H9 (cell line): ENCODE data around the gene CACNA1D. TPM values are rescaled to one million over a fixed set of nuclear protein-coding genes. Genes with fewer than 3 reads are reported as not detected.

Experiments used
- DNase-seq: peaks from one replicate; pipeline ENCODE4 v3.0.0-alpha.2; 2017
- H2AFZ ChIP-seq: one replicate; pipeline ENCODE4 v1.6.1; 2013; ENCODE audit warnings: mild to moderate bottlenecking, low read length, control low read depth, moderate library complexity
- H2AK5ac ChIP-seq: 2 replicates; pipeline ENCODE4 v1.6.1; 2013; ENCODE audit warnings: low read length, control low read depth, mixed read lengths; ENCODE audit not compliant: insufficient read length
- H2BK120ac ChIP-seq: one replicate; pipeline ENCODE4 v1.6.1; 2013; ENCODE audit warnings: low read depth, mild to moderate bottlenecking, low read length, control low read depth, inconsistent platforms; ENCODE audit not compliant: poor library complexity, severe bottlenecking
- H2BK12ac ChIP-seq: 2 replicates; pipeline ENCODE4 v1.6.1; 2013; ENCODE audit warnings: low read length, control low read depth, mixed read lengths, low read depth; ENCODE audit not compliant: insufficient read length
- H2BK15ac ChIP-seq: 2 replicates; pipeline ENCODE4 v1.6.1; 2013; ENCODE audit warnings: low read depth, low read length, control low read depth
- H2BK20ac ChIP-seq: one replicate; pipeline ENCODE4 v1.6.1; 2013; ENCODE audit warnings: low read depth, mild to moderate bottlenecking, low read length, control low read depth, inconsistent platforms; ENCODE audit not compliant: poor library complexity, severe bottlenecking
- H2BK5ac ChIP-seq: 2 replicates; pipeline ENCODE4 v1.6.1; 2013; ENCODE audit warnings: low read length, control low read depth, mixed read lengths; ENCODE audit not compliant: insufficient read length
- H3K14ac ChIP-seq: 2 replicates; pipeline ENCODE4 v1.6.1; 2013; ENCODE audit warnings: low read length, control low read depth; ENCODE audit not compliant: insufficient read depth
- H3K18ac ChIP-seq: 2 replicates; pipeline ENCODE4 v1.6.1; 2013; ENCODE audit warnings: low read depth, mild to moderate bottlenecking, mixed read lengths, low read length, control low read depth; ENCODE audit not compliant: insufficient read length
- H3K23ac ChIP-seq: 2 replicates; pipeline ENCODE4 v1.6.1; 2013; ENCODE audit warnings: low read length, control low read depth, mixed read lengths, low read depth; ENCODE audit not compliant: insufficient read length
- H3K23me2 ChIP-seq: 2 replicates; pipeline ENCODE4 v1.6.1; 2013; ENCODE audit warnings: low read depth, mild to moderate bottlenecking, mixed read lengths, low read length, control low read depth; ENCODE audit not compliant: insufficient read length, poor library complexity, severe bottlenecking
- H3K27ac ChIP-seq: 2 replicates; pipeline ENCODE4 v1.5.1; 2013; ENCODE audit warnings: low read length, control low read depth, mixed read lengths, low read depth; ENCODE audit not compliant: insufficient read length
- H3K27me3 ChIP-seq: 2 replicates; pipeline ENCODE4 v1.6.1; 2013; ENCODE audit warnings: low read length, control low read depth, inconsistent platforms; ENCODE audit not compliant: insufficient read depth
- H3K4ac ChIP-seq: 2 replicates; pipeline ENCODE4 v1.6.1; 2013; ENCODE audit warnings: low read depth, mild to moderate bottlenecking, control low read depth, inconsistent platforms, low read length, moderate library complexity
- H3K4me1 ChIP-seq: 2 replicates; pipeline ENCODE4 v1.6.1; 2013; ENCODE audit warnings: low read length, control low read depth, inconsistent platforms; ENCODE audit not compliant: insufficient read depth
- H3K4me2 ChIP-seq: 2 replicates; pipeline ENCODE4 v1.6.1; 2013; ENCODE audit warnings: low read length, control low read depth, mixed read lengths; ENCODE audit not compliant: insufficient read length, insufficient read depth
- H3K56ac ChIP-seq: 2 replicates; pipeline ENCODE4 v1.6.1; 2013; ENCODE audit warnings: low read depth, mild to moderate bottlenecking, mixed read lengths, low read length, control low read depth; ENCODE audit not compliant: insufficient read length
- H3K79me1 ChIP-seq: 2 replicates; pipeline ENCODE4 v1.6.1; 2013; ENCODE audit warnings: low read depth, mild to moderate bottlenecking, moderate library complexity, low read length, control low read depth, inconsistent platforms; ENCODE audit not compliant: insufficient read depth, poor library complexity, severe bottlenecking
- H3K79me2 ChIP-seq: 2 replicates; pipeline ENCODE4 v1.6.1; 2013; ENCODE audit warnings: low read length, control low read depth, inconsistent platforms; ENCODE audit not compliant: insufficient read depth
- H3K9ac ChIP-seq: 2 replicates; pipeline ENCODE4 v1.6.1; 2013; ENCODE audit warnings: low read length, control low read depth, mixed read lengths; ENCODE audit not compliant: insufficient read length; ENCODE audit errors: extremely low read depth
- H3K9me3 ChIP-seq: one replicate; pipeline ENCODE4 v1.6.1; 2013; ENCODE audit warnings: low read depth, low read length, inconsistent platforms; ENCODE audit not compliant: control insufficient read depth
- H3T11ph ChIP-seq: one replicate; pipeline ENCODE4 v1.6.1; 2013; ENCODE audit warnings: mild to moderate bottlenecking, low read length, control low read depth, inconsistent platforms
- H4K20me1 ChIP-seq: one replicate; pipeline ENCODE4 v1.6.1; 2013; ENCODE audit not compliant: control insufficient read depth, insufficient read length, insufficient read depth
- H4K5ac ChIP-seq: 2 replicates; pipeline ENCODE4 v1.6.1; 2013; ENCODE audit warnings: low read depth, mild to moderate bottlenecking, mixed read lengths, low read length, control low read depth; ENCODE audit not compliant: insufficient read length
- H4K8ac ChIP-seq: replicated peaks from 2 replicates; pipeline ENCODE4 v1.6.1; 2013; ENCODE audit warnings: low read length, control low read depth, mixed read lengths, low read depth; ENCODE audit not compliant: insufficient read length
- H4K91ac ChIP-seq: 2 replicates; pipeline ENCODE4 v1.6.1; 2013; ENCODE audit warnings: low read depth, mild to moderate bottlenecking, moderate library complexity, mixed read lengths, low read length, control low read depth; ENCODE audit not compliant: insufficient read length
- H3K27ac Mint-ChIP-seq, 3 experiments: 2 replicates in 2 of 3; 3 replicates in 1 of 3; pipeline ENCODE4 v1.8.0; 2020 to 2021; ENCODE audit warnings: mixed read lengths in 3 of 3, mild to moderate bottlenecking in 1 of 3, moderate library complexity in 1 of 3
- H3K27me3 Mint-ChIP-seq: 2 replicates; pipeline ENCODE4 v1.8.0; 2021; ENCODE audit warnings: low read depth, mild to moderate bottlenecking, moderate library complexity, mixed read lengths
- H3K36me3 Mint-ChIP-seq, 3 experiments: 2 replicates in 2 of 3; 3 replicates in 1 of 3; pipeline ENCODE4 v1.8.0; 2020 to 2021; ENCODE audit warnings: low read depth in 3 of 3, mixed read lengths in 3 of 3; ENCODE audit not compliant: insufficient read depth in 1 of 3
- H3K4me1 Mint-ChIP-seq, 2 experiments: 2 replicates each; pipeline ENCODE4 v1.8.0; 2020; ENCODE audit warnings: mixed read lengths in 2 of 2
- H3K4me3 Mint-ChIP-seq, 2 experiments: 2 replicates in 1 of 2; 3 replicates in 1 of 2; pipeline ENCODE4 v1.8.0; 2020 to 2021; ENCODE audit warnings: mild to moderate bottlenecking in 2 of 2, mixed read lengths in 2 of 2, moderate library complexity in 1 of 2
- H3K9me3 Mint-ChIP-seq, 2 experiments: 2 replicates in 1 of 2; 3 replicates in 1 of 2; pipeline ENCODE4 v1.8.0; 2020; ENCODE audit warnings: mild to moderate bottlenecking in 2 of 2, mixed read lengths in 2 of 2, moderate library complexity in 1 of 2
- WGBS: extraction: QIAGEN DNeasy Blood & Tissue Kit; methylation state at CpG from one replicate; pipeline ENCODE4 v1.1.7; 2013; ENCODE audit warnings: missing lambda C conversion rate, low lambda C conversion rate, mixed read lengths; ENCODE audit not compliant: insufficient read length; ENCODE audit errors: extremely low coverage; 5-methylcytosine and 5-hydroxymethylcytosine counted together
- total RNA-seq: library from RNA; stranded (reverse); gene quantifications from 2 replicates; pipeline ENCODE4 v1.2.1, GENCODE V29; 2021
- TF ChIP-seq, protein P1 (sequence below): fragments of 200-600 bp; sonication (generic); conservative IDR thresholded peaks from 3 replicates; pipeline ENCODE4 v1.8.0; 2021; ENCODE audit warnings: antibody characterized with exemption, mild to moderate bottlenecking

Gene CACNA1D
- total RNA-seq, 1 experiment from 2014 or later = 3.5 TPM

- Histone ChIP-seq H3K27me3 (no peaks in the 10 kb centered on the region), H4K91ac (no peak overlapping the region), H2AK5ac (no peak overlapping the region), H4K20me1 (no peaks in the 10 kb centered on the region), H3K56ac (no peak overlapping the region), H3K23ac (no peak overlapping the region), H3K4ac (no peak overlapping the region), H2AFZ (no peak overlapping the region), H2BK12ac (no peak overlapping the region), H3K9ac (no peak overlapping the region), H4K8ac (no peak overlapping the region), H2BK15ac (no peak overlapping the region), H3K27ac (no peak overlapping the region), H3T11ph (no peak overlapping the region), H3K79me1 (no peaks in the 10 kb centered on the region), H2BK120ac (no peak overlapping the region), H3K14ac (no peak overlapping the region), H3K4me1 (no peaks in the 10 kb centered on the region), H3K18ac (no peak overlapping the region), H3K9me3 (no peaks in the 10 kb centered on the region), H2BK5ac (no peak overlapping the region), H4K5ac (no peak overlapping the region), H3K79me2 (no peaks in the 10 kb centered on the region), H2BK20ac (no peak overlapping the region), H3K23me2 (no peaks in the 10 kb centered on the region), H3K4me2 (no peak overlapping the region)
- H3K4me1 Mint-ChIP-seq = peaks cover 3 to 8% of the 10 kb centered on the region in 2 experiments; a peak in 3 of 4 replicates
- WGBS = no CpG with 5 or more reads among the region's 6 CpGs
- H3K4me3 Mint-ChIP-seq = no peak overlapping the region
- no peaks in the 10 kb centered on the region for H3K9me3 Mint-ChIP-seq
- DNase-seq = no peak
- TF ChIP-seq, protein P1, sequence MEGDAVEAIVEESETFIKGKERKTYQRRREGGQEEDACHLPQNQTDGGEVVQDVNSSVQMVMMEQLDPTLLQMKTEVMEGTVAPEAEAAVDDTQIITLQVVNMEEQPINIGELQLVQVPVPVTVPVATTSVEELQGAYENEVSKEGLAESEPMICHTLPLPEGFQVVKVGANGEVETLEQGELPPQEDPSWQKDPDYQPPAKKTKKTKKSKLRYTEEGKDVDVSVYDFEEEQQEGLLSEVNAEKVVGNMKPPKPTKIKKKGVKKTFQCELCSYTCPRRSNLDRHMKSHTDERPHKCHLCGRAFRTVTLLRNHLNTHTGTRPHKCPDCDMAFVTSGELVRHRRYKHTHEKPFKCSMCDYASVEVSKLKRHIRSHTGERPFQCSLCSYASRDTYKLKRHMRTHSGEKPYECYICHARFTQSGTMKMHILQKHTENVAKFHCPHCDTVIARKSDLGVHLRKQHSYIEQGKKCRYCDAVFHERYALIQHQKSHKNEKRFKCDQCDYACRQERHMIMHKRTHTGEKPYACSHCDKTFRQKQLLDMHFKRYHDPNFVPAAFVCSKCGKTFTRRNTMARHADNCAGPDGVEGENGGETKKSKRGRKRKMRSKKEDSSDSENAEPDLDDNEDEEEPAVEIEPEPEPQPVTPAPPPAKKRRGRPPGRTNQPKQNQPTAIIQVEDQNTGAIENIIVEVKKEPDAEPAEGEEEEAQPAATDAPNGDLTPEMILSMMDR = no peak
- peaks cover 5% of the 10 kb centered on the region for H3K27me3 Mint-ChIP-seq
- H3K36me3 Mint-ChIP-seq = no peaks in the 10 kb centered on the region
- no peak overlapping the region for H3K27ac Mint-ChIP-seq
Observed at GRCh38 chr3:53518495-53518981, 24.1 kb downstream of the CACNA1D start.
